G401 (cell line): ENCODE measurements around the gene SLBP. TPM values are rescaled to one million over a fixed set of nuclear protein-coding genes. Genes with fewer than 3 reads are reported as not detected.

ENCODE experiments used
- DNase-seq: peaks from one replicate; pipeline ENCODE4 v3.0.0-alpha.2; 2015; ENCODE audit warnings: low spot score
- in situ Hi-C: cut with HindIII; loops from 2 replicates; pipeline ENCODE4 v1.10.0; 2016; ENCODE audit warnings: low sequenced_read_pairs, mixed read lengths
- total RNA-seq: library from RNA; depleted of rRNA; stranded (reverse); fragments of >200 nt; shearing (Covaris generic); gene quantifications from 2 replicates; pipeline ENCODE4 v1.2.3, GENCODE V29; 2014; rRNA removed

Gene SLBP
- total RNA-seq, 1 experiment from 2014 or later: 98.5 TPM

GRCh38 chr4:1643971-1644735 is 68.0 kb downstream of the SLBP start:
- no peak for DNase-seq
- in situ Hi-C loops: loop anchor here (25.0 kb wide), 1 partner anchor 232 kb away; the partner anchor contains the start of gene NKX1-1

Other genes starting within 250 kb of the SLBP start
- gene FAM53A, start 28.0 kb downstream of the SLBP start, total RNA-seq: 4.0 and 24.1 TPM in 2 replicates
- gene TMEM129, start 9.0 kb upstream of the SLBP start, total RNA-seq: 51.6 and 91.7 TPM in 2 replicates
- gene TACC3, start 9.2 kb upstream of the SLBP start, total RNA-seq: 139 and 164 TPM in 2 replicates
- 38.4 and 49.9 TPM in 2 replicates for gene FGFR3, start 81.0 kb upstream of the SLBP start, total RNA-seq
- gene LETM1, start 143.8 kb upstream of the SLBP start, total RNA-seq: 67.5 and 83.2 TPM in 2 replicates
- 44.4 and 86.9 TPM in 2 replicates for gene NSD2, start 159.1 kb upstream of the SLBP start, total RNA-seq